GM19455 (cell line): ENCODE data around the gene DAGLA.
A peak's percentile ranks its signal among the peaks of the same experiment; 100 is the strongest.

Experiments
- ATAC-seq: cut with Tn5 transposase; IDR thresholded peaks from one replicate; pipeline ENCODE4 v1.9.1; 2021; ENCODE audit not compliant: unreplicated experiment

DAGLA gene

DNA sequence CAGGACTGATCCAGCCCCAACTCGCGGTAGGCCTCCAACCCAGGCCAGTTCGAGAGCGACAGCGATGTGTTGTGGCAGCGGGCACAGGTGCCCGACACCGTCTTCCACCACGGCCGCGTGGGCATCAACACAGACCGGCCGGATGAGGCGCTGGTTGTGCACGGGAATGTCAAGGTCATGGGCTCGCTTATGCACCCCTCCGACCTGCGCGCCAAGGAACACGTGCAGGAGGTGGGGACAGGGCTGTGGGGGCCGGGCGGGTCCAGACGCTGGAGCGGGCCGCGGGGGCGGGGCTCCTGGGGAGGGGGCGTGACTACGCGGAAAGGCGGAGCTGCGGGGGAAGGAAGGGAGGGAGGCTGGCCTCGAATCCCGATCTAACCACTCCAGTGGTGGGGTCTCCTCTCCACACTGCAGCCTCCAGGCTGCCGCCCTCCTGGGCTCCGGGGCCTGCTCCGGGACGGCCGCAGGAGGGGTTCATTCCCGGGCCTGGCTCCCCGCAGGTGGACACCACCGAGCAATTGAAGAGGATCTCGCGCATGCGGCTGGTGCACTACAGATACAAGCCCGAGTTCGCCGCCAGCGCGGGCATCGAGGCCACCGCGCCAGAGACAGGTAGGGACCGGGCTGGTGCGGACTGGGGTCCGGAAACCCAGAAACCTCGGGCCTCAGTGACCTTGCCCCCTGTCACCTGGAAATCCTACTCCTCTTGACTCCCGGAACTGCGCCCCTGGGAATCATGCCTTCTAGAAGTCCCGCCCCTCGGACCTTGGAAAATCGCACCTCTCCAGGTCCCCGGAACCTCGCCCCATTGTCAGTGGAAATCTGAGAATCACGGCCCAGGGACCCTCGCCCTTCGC lies 97.3 kb downstream of the DAGLA start:
- ATAC-seq, result no peak

GRCh38 chr11:61778357-61778886 lies 98.2 kb downstream of the DAGLA start:
- no peak for ATAC-seq

GRCh38 chr11:61778920-61779650 lies 98.9 kb downstream of the DAGLA start:
- no peak for ATAC-seq

GRCh38 chr11:61779666-61780525 lies 99.7 kb downstream of the DAGLA start:
- ATAC-seq, result no peak

DNA sequence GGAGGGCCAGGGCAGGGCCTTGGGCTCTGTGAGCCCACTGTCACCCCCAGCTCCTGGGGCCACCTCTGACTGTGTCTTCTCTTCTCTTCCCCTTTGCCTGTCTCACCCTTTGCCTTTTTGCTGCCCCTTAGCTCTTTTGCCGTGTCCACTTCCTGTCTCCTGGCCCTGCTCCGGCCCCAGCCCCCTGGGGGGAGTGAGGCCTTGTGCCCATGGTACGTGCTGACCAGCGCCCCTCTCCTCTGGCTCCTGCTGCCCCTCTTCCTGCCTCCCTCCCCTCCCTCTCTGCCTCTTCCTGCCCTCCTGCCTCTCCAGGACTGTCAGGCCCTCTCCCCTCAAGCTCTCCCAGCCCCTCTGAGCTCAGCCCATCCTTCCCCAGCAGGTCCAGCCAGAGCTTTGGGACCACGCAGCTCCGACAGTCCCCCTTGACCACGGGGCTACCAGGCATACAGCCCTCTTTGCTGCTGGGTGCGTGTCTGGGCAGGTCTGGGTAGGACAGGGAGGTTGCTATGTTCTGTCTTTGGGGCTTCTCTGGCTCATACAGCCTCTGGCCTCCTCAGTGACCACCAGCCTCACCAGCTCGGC lies 100.5 kb downstream of the DAGLA start:
- no peak for ATAC-seq

DNA sequence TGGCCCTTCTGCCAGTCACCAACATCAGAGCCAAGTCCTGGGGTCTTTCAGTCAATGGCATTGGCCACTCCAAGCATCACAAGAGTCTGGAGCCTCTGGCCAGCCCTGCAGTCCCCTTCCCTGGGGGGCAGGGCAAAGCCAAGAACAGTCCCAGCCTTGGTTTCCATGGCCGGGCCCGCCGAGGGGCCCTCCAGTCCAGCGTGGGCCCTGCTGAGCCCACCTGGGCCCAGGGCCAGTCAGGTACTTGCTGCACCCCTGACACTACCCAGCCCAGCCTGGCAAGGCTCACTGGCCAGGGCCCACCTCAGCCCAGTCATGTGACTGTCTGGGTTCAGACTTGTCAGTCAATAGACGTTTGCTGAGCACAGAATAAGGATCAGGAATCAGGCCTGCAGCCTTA lies 101.4 kb downstream of the DAGLA start:
- ATAC-seq, result no peak

DNA sequence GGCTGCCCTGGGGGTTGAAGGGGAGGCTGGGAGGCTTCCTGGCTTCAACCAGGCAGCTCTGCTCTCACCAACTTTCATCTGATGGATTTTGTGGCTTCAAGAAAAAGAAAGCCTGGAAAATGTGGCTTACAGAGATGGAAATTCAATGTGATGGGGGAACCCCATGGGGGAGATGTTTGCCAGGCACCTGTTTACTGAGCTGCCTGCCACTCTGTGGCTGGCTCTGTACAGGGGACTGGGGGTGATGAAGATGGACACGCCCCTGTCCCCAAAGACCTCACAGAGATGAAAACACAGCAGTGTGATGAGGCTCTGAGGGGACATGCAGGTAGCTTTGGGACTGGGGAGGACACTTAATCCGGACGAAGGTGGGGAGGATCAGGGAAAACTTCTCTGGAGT lies 102.1 kb downstream of the DAGLA start:
- no peak for ATAC-seq

DNA sequence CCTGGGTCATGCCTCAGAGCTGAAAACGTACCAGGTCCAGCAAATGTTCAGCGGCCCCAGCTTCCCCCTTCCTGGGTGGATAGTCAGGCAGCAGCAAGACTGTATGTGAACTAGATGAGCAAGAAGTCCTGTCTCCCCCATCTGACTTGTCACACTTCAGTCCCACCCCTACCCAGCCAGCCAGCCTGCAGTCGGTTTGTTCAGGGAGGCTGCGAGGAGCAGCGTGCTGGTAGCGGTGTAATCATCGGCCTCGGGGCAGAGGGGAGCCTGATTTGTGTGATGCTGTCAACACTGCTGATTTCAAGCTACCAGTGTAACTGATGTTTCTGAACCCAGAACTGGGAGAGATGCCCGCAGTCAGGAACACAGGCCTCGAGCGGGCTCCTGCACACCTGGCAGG lies 102.7 kb downstream of the DAGLA start:
- no peak for ATAC-seq

GRCh38 chr11:61783717-61784505 lies 103.7 kb downstream of the DAGLA start:
- no peak for ATAC-seq

GRCh38 chr11:61784506-61784805 lies 104.3 kb downstream of the DAGLA start:
- ATAC-seq, result no peak

GRCh38 chr11:61785837-61786402 lies 105.7 kb downstream of the DAGLA start:
- ATAC-seq, result no peak

DNA sequence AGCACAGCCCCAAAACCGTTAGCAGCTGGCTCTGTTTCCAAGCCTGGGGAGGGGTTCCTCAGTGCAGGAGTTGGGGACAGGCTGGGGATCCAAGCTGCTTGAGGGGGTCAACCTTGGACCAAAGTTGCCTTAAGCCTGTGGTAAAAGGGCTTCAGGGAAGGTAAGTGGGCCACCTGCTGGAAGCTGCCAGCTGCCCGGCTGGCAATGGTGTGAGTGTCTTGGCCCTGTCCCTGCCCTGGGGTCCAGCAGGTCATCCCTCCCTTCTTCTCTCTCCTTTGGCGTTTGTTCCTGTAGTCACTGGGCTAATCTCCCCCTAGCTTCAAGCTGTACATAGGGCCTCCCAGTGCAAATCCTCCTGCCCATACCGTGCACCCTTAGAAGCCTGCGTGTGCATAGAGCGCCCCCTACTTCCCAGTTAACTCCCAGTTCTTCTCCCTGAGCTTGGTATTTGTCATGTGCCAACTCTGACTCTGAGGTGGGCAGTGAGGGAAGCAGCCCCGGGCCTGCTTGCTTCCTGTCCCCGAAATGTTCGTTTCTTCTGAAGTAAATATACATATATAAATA lies 107.8 kb downstream of the DAGLA start:
- ATAC-seq, result no peak

- ATAC-seq, result peak; percentile 34
These were observed 111.6 kb downstream of the DAGLA start for GRCh38 chr11:61791737-61792309.

- ATAC-seq, result peak; percentile 82
These were observed 112.3 kb downstream of the DAGLA start, which contains the start of the genes FEN1 and TMEM258 for GRCh38 chr11:61792310-61793082. FEN1 (plus strand) TSS chr11:61792911; CDS start chr11:61795362, 2,451 bp downstream. TMEM258 (minus strand) TSS chr11:61792599; CDS start chr11:61792558, 41 bp downstream.

- ATAC-seq, result peak; percentile 29
These were observed 113.1 kb downstream of the DAGLA start for GRCh38 chr11:61793083-61793828.

- no peak for ATAC-seq
These were observed 113.6 kb downstream of the DAGLA start for GRCh38 chr11:61793829-61794204.

- ATAC-seq, result no peak
These were observed 114.4 kb downstream of the DAGLA start for GRCh38 chr11:61794579-61794978.
